Activated CD4-positive, CD25-positive, alpha-beta regulatory T cell treated with anti-CD3 and anti-CD28 coated beads, Interleukin-2, amount 50 U/mL, for 72 hours (primary cell): ENCODE results near the gene ELSPBP1.
A peak's percentile ranks its signal among the peaks of the same experiment; 100 is the strongest.
"Not testable (repeated sequence)": the region's sequence is repeated elsewhere in the genome, so short reads cannot be mapped to it uniquely, and the experiment has no call there.

Experiments used
- DNase-seq: peaks from one replicate; pipeline ENCODE4 v3.0.0; 2021

The ELSPBP1 gene

DNA sequence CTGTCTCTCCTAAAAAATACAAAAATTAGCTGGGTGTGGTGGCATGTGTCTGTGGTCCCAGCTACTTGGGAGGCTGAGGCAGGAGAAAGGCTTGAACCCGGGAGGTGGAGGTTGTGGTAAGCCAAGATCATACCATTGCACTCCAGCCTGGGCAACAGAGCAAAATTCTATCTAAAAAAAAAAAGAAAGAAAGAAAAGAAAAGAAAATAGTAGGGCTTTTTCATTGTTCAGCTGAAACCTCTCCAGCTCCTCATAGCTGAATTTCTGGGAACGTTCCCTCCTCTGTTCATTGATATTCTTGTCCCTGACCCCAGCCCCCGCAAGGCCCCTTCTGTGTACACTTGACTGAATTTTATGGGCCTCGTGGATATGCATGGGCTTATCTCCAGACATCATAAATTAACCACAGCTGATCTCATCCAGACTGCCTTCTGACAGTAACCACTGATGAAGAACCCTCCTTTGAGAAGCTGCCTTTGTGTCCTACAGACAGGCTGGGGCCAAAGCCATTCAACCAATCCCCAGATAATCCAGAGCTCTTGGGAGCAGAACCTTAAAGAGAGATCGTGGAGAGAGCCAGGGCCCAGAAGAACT is at the start of gene ELSPBP1:
Gene ELSPBP1 (plus strand): TSS at position 424 of the 594 bp plus-strand sequence. CDS start 14,036 bp downstream, outside the sequence.
- no peak for DNase-seq

- DNase-seq = peak; percentile 47
These were observed 44.4 kb upstream of the ELSPBP1 start for GRCh38 chr19:47949852-47950521.

GRCh38 chr19:47952132-47952531 is 42.3 kb upstream of the ELSPBP1 start:
- not testable (repeated sequence) for DNase-seq

GRCh38 chr19:47955936-47956335 is 38.5 kb upstream of the ELSPBP1 start:
- peak; percentile 42 for DNase-seq

- DNase-seq = no peak
These were observed 20.9 kb upstream of the ELSPBP1 start for GRCh38 chr19:47973529-47973928.

GRCh38 chr19:47991191-47991808 is 3.1 kb upstream of the ELSPBP1 start:
- no peak for DNase-seq

GRCh38 chr19:47992070-47992469 is 2.4 kb upstream of the ELSPBP1 start, which contains the start of gene BSPH1:
TSS of gene BSPH1 (minus strand) at chr19:47992170. CDS start at chr19:47992081, 89 bp downstream.
- DNase-seq = no peak

DNA sequence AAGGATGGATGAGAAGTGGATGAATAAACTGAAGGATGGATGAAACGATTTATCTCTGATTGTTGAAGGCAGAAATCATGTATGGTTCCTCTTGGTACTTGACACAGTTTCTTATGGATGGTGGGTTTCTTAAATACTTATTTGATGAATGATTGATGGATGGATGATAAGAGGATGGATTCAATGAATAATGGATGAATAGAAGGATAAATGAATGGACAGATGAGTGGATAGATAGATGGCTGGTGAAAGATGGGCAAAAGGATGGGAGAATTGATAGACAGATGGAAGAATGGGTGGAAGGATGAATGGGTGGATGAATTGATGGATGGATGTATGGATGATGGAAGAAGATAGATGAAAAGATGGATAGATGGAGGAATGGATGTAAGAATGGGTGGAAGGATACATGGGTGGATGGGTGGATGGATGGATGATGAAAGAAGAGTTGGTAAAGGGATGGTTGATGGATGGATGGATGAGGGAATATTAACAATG is 1.8 kb downstream of the ELSPBP1 start:
- no peak for DNase-seq

DNA sequence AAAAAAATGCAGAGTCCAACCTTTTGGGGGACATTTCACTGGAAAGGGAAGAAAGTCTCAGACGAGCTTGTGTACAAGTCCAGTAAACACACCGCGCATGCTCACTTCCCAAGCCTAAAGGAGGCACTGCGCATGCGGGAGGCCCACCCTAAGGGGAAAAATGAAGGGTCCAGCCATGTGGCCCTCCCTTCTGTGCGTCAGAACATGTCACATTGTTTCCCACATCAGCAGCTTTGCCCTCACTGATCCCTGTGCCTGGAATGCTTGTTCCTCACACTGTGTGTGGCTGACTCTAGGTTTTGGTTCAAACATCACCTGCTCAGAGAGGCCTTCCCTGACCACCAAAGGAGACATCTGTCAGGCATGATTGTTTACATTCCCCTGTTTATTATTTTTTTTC is 4.4 kb downstream of the ELSPBP1 start:
- DNase-seq = no peak

DNA sequence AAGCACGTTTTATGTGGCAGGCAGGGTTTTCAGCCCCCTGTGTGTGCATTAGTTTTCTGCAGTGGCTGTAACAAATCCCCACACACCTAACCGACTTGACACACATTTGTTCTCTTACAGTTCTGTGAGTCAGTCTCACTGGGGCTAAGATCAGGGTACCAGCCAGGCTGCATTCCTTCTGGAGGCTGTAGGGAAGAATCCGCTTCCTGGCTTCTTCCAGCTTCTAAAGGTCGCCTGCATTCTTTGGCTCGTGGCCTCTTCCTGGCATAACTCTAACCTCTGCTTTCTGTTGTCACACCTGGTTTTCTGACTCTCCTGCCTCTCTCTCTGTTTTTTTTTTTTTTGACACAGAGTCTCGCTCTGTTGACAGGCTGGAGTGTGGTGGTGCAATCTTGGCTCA is 6.4 kb downstream of the ELSPBP1 start:
- no peak for DNase-seq

- DNase-seq = no peak
These were observed 9.8 kb downstream of the ELSPBP1 start for GRCh38 chr19:48004236-48004635.

DNA sequence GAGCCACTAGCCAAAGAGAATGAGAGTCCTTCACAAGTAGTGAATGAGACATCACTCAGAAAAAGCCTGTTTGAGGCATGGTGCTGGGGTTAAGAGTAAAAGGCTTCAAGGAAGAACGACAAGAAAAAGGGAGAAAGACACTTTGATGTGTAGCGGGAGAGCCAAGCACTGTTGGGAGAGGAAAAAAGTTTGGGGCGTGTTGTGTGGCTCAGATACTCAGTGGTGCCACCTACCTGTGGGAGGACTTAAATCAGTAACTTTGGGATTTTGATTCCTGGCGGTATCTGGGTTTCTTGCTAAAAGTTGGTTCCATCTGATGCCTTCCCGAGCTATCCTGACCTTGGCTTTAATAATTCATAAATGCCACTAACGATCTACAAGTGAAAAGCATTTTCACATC is 12.3 kb downstream of the ELSPBP1 start:
- DNase-seq = no peak

- DNase-seq = no peak
These were observed 16.7 kb downstream of the ELSPBP1 start for GRCh38 chr19:48010932-48011758.

GRCh38 chr19:48020686-48021085 is 26.3 kb downstream of the ELSPBP1 start:
- DNase-seq = no peak

DNA sequence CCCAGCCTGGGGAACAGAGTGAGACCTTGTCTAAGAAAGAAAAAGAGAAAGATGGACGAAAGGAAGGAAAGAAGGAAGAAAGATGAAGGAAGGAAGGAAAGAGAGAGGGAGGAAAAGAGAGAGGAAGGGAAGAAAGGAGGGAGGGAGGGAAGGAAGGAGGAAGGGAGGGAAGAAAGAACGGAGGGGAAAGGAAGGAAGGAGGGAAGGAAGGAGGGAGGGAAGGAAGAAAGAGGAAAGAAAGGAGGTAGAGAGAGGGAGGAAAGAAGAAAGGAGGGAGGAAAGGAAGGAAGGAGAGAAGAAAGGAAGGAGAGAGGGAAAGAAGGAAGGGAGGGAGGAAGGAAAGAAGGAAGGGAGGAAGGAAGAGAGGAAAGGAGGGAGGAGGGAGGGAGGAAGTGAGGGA is 28.6 kb downstream of the ELSPBP1 start:
- no peak for DNase-seq

DNA sequence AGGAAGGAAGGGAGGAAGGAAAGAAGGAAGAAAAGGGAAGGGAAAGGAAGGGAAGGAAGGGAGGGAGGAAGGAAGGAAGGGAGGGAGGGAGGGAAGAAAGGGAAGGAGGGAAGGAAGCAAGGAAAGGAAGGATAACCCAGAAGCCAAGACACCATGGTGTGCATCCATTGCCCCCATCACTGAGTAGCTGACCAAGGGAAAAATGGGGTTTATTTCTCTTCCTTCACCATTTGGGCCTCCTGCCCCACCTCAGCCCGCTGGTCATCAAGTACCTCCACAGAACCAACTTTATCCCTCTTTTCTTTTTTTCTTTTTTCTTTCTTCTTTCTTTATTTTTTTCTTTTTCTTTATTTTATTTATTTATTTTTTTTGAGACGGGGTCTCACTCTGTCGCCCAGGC is 29.1 kb downstream of the ELSPBP1 start:
- DNase-seq = no peak

- no peak for DNase-seq
These were observed 31.0 kb downstream of the ELSPBP1 start for GRCh38 chr19:48025480-48025879.

GRCh38 chr19:48029431-48029830 is 35.0 kb downstream of the ELSPBP1 start:
- DNase-seq = no peak

GRCh38 chr19:48030073-48030472 is 35.6 kb downstream of the ELSPBP1 start:
- DNase-seq = no peak

- no peak for DNase-seq
These were observed 39.2 kb downstream of the ELSPBP1 start for GRCh38 chr19:48033604-48034003.

DNA sequence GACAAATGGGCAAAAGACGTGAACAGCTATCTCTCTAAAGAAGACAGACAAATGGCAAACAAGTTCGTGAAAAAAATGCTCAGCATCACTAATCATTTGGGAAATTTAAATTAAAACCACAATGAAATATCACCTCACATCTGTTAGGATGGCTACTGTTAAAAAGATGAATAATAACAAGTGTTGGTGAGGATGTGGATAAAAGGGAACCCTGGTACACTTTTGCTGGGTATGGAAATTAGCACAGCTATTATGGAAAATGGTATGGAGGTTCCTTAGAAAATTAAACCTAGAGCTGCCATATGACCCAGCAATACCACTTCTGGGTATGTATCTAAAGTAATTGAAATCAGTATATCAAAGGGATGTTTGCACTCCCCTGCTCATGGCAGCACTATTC is 42.3 kb downstream of the ELSPBP1 start:
- DNase-seq = no peak

GRCh38 chr19:48041877-48042580 is 47.6 kb downstream of the ELSPBP1 start:
- DNase-seq = no peak
